IMR-90 (cell line): ENCODE measurements around the gene KLC1.

Source experiments
- MAFK ChIP-seq: IDR thresholded peaks from 2 replicates; pipeline ENCODE4 v1.6.1; 2012; ENCODE audit warnings: low read depth, low read length, improper control_type of control experiment
- TF ChIP-seq, protein P1 (sequence below): conservative IDR thresholded peaks from 2 replicates; pipeline ENCODE4 v1.5.1; 2012; ENCODE audit warnings: mild to moderate bottlenecking, low read depth, low read length, improper control_type of control experiment

DNA sequence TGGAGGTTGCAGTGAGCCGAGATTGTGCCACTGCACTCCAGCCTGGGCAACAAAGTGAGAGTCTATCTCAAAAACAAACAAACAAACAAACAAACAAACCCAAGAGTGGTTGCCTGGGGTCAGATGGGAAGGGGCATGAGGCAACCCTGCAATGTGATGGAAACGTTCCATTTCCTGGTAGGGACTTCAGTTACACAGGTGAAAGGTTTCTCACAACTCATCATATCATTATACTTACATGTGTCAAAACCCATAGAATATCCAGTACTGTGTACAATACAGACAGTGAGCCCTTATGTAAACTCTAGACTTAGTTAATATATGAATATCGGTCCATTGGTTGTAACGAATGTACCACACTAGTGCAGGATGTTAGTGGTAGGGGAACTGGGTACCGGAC lies 7.2 kb upstream of the KLC1 start:
- TF ChIP-seq MAFK: no peak
- TF ChIP-seq, protein P1, sequence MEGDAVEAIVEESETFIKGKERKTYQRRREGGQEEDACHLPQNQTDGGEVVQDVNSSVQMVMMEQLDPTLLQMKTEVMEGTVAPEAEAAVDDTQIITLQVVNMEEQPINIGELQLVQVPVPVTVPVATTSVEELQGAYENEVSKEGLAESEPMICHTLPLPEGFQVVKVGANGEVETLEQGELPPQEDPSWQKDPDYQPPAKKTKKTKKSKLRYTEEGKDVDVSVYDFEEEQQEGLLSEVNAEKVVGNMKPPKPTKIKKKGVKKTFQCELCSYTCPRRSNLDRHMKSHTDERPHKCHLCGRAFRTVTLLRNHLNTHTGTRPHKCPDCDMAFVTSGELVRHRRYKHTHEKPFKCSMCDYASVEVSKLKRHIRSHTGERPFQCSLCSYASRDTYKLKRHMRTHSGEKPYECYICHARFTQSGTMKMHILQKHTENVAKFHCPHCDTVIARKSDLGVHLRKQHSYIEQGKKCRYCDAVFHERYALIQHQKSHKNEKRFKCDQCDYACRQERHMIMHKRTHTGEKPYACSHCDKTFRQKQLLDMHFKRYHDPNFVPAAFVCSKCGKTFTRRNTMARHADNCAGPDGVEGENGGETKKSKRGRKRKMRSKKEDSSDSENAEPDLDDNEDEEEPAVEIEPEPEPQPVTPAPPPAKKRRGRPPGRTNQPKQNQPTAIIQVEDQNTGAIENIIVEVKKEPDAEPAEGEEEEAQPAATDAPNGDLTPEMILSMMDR: no peak
